Naive thymus-derived CD4-positive, alpha-beta T cell (primary cell): ENCODE data around the gene RNASE12. TPM values are rescaled to one million over a fixed set of nuclear protein-coding genes. Genes with fewer than 3 reads are reported as not detected.
"Not testable (repeated sequence)": the region's sequence is repeated elsewhere in the genome, so short reads cannot be mapped to it uniquely, and the experiment has no call there.

Experiments
- ATAC-seq: fragments of 150-1000 bp; cut with Tn5 transposase; 2 replicates; pipeline ENCODE4 v1.10.0; 2021; ENCODE audit warnings: mild to moderate bottlenecking, moderate library complexity
- CTCF ChIA-PET: fragments of 350-600 bp; sonication (Branson Sonifier 250); formaldehyde crosslinking; loops from one replicate; lab custom pipeline; 2021; ENCODE audit warnings: antibody characterized with exemption; lab: Charles Lee
- POLR2A ChIA-PET: fragments of 350-600 bp; sonication (Branson Sonifier 250); formaldehyde crosslinking; loops from one replicate; lab custom pipeline; 2021; ENCODE audit warnings: antibody characterized with exemption, inconsistent platforms; lab: Charles Lee
- DNase-seq, 9 donors: peaks; one replicate each; pipeline versions ENCODE4 v3.0.0 to v3.0.0-alpha.2; 2020 to 2022; ENCODE audit warnings: mixed read lengths in 1 of 9
- H3K27ac ChIP-seq: one replicate; pipeline ENCODE4 v1.7.0; 2013; ENCODE audit warnings: mild to moderate bottlenecking, low read depth, low read length, moderate library complexity
- H3K27me3 ChIP-seq, 2 donors: one replicate each; pipeline ENCODE4 v1.7.0; 2013; ENCODE audit warnings: low read length in 2 of 2, mild to moderate bottlenecking in 2 of 2, moderate library complexity in 2 of 2; ENCODE audit not compliant: control insufficient read depth in 2 of 2, insufficient read depth in 2 of 2
- H3K36me3 ChIP-seq, 3 experiments: 1 replicate in 2 of 3; 2 replicates in 1 of 3; pipeline ENCODE4 v1.7.0; 2013; ENCODE audit warnings: low read length in 3 of 3, mild to moderate bottlenecking in 3 of 3, moderate library complexity in 1 of 3; ENCODE audit not compliant: insufficient read depth in 3 of 3, control insufficient read depth in 2 of 3
- H3K4me1 ChIP-seq, 2 donors: one replicate each; pipeline ENCODE4 v1.7.0; 2013; ENCODE audit warnings: low read length in 2 of 2, mild to moderate bottlenecking in 2 of 2, moderate library complexity in 1 of 2; ENCODE audit not compliant: control insufficient read depth in 2 of 2, insufficient read depth in 2 of 2
- H3K4me3 ChIP-seq: 2 replicates; pipeline ENCODE4 v1.7.0; 2013; ENCODE audit warnings: mild to moderate bottlenecking, low read length
- H3K9me3 ChIP-seq, 3 experiments: 1 replicate in 2 of 3; 2 replicates in 1 of 3; pipeline ENCODE4 v1.7.0; 2013; ENCODE audit warnings: low read length in 3 of 3; ENCODE audit not compliant: control insufficient read depth in 2 of 3
- H3K27ac Mint-ChIP-seq, 9 donors: one replicate each; pipeline ENCODE4 v1.8.0; 2020 to 2022; ENCODE audit warnings: mixed read lengths in 9 of 9, mild to moderate bottlenecking in 8 of 9, moderate library complexity in 5 of 9, inconsistent platforms in 2 of 9
- H3K27me3 Mint-ChIP-seq, 5 donors: one replicate each; pipeline ENCODE4 v1.8.0; 2021 to 2022; ENCODE audit warnings: mixed read lengths in 5 of 5, mild to moderate bottlenecking in 1 of 5
- H3K36me3 Mint-ChIP-seq, 5 donors: one replicate each; pipeline ENCODE4 v1.8.0; 2020 to 2022; ENCODE audit warnings: mixed read lengths in 5 of 5, mild to moderate bottlenecking in 3 of 5, inconsistent platforms in 1 of 5
- H3K4me1 Mint-ChIP-seq, 7 donors: one replicate each; pipeline ENCODE4 v1.8.0; 2020 to 2022; ENCODE audit warnings: mixed read lengths in 7 of 7, mild to moderate bottlenecking in 3 of 7, inconsistent platforms in 1 of 7
- H3K4me3 Mint-ChIP-seq, 10 donors: one replicate each; pipeline ENCODE4 v1.8.0; 2020 to 2022; ENCODE audit warnings: mild to moderate bottlenecking in 10 of 10, mixed read lengths in 10 of 10, moderate library complexity in 6 of 10, inconsistent platforms in 2 of 10
- H3K9me3 Mint-ChIP-seq, 11 donors: one replicate each; pipeline ENCODE4 v1.8.0; 2020 to 2022; ENCODE audit warnings: mixed read lengths in 11 of 11, mild to moderate bottlenecking in 4 of 11, inconsistent platforms in 1 of 11, moderate library complexity in 1 of 11
- intact Hi-C, 2 donors: fragments of 100-400 bp; cut with micrococcal nuclease; formaldehyde crosslinking; loops; one replicate each; pipeline ENCODE4 v1.15.1; 2023
- polyA plus RNA-seq, 2 donors: library from polyadenylated mRNA; unstranded; fragments of 300-500 nt; fragmentation: Illumina TruSeq; gene quantifications; one replicate each; pipeline ENCODE4 v1.2.3, GENCODE V29; 2021
- total RNA-seq, 6 experiments: library from RNA in 5 of 6; stranded (reverse) in 5 of 6; gene quantifications; 1 replicate in 5 of 6; 2 replicates in 1 of 6; pipeline ENCODE4 v1.2.3 and lab custom pipeline; 2021 to 2026

RNASE12 gene
- total and polyA plus RNA-seq, 7 experiments from 2014 or later, result not detected

DNA sequence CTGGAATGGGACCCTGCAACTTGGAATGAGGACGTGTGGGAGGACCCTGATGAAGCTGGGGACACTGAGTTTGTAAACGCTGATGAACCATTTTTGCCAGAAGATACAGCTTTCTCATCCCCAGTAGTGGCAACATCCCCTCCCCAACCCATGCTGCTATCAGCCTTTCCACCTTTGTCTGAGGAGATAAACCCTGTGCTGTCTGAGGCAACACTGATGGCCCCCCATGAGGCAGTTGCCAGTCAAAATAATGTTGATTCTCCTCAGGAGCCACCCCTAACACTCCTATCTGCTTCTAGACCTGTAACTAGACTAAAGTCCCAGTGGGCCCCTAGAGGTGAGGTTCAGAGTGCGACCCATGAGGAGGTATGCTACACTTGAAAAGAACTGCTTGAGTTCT, 22.8 kb downstream of the RNASE12 start:
- CTCF ChIA-PET, result no interaction called here
- no peak for ATAC-seq
- peaks cover 0 to 15% (median 11%) of the 10 kb centered on the region in 7 donors for H3K4me1 Mint-ChIP-seq
- Histone ChIP-seq H3K4me1 (no peaks in the 10 kb centered on the region), H3K9me3 (peaks cover 0 to 15% (median 0%) of the 10 kb centered on the region in 3 experiments), H3K27ac (no peak overlapping the region), H3K36me3 (no peaks in the 10 kb centered on the region), H3K4me3 (no peak overlapping the region), H3K27me3 (no peaks in the 10 kb centered on the region)
- H3K27me3 Mint-ChIP-seq, result peaks cover 0 to 7% (median 0%) of the 10 kb centered on the region in 5 donors
- POLR2A ChIA-PET, result no interaction called here
- H3K36me3 Mint-ChIP-seq, result peaks cover 0 to 4% (median 0%) of the 10 kb centered on the region in 5 donors
- H3K9me3 Mint-ChIP-seq, result peaks cover 0 to 29% (median 9%) of the 10 kb centered on the region in 11 donors
- H3K27ac Mint-ChIP-seq, result no peak overlapping the region
- H3K4me3 Mint-ChIP-seq, result no peak overlapping the region
- intact Hi-C loops, result no loop called here
- DNase-seq, result no peak

DNA sequence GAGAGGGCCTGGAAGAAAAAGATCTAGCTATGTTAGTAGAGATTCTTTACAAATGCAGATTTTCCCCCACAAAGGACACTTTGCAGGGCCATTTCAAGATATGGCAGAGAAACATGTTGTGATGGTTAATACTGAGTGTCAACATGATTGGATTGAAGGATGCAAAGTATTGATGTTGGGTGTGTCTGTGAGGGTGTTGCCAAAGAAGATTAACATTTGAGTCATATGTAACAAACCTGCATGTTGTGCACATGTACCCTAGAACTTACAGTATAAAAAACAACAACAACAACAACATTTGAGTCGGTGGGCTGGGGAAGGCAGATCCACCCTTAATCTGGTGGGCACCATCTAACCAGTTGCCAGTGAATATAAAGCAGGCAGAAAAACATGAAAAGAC, 24.0 kb downstream of the RNASE12 start:
- CTCF ChIA-PET, result interaction anchor here (1.1 kb wide), 1 partner anchor 239 kb away, joined by 3 read pairs; no protein-coding TSS in a partner anchor
- H3K27ac Mint-ChIP-seq, H3K36me3 Mint-ChIP-seq, H3K27ac ChIP-seq, DNase-seq, H3K4me1 ChIP-seq, intact Hi-C loops, ATAC-seq, H3K27me3 ChIP-seq, H3K4me3 ChIP-seq, H3K36me3 ChIP-seq, H3K4me3 Mint-ChIP-seq, POLR2A ChIA-PET: not testable (repeated sequence)
- H3K9me3 ChIP-seq, result peaks cover 0 to 15% (median 0%) of the 10 kb centered on the region in 3 experiments
- H3K27me3 Mint-ChIP-seq, result peaks cover 0 to 11% (median 0%) of the 10 kb centered on the region in 5 donors
- peaks cover 0 to 15% (median 11%) of the 10 kb centered on the region in 7 donors for H3K4me1 Mint-ChIP-seq
- peaks cover 0 to 29% (median 7%) of the 10 kb centered on the region in 11 donors for H3K9me3 Mint-ChIP-seq

DNA sequence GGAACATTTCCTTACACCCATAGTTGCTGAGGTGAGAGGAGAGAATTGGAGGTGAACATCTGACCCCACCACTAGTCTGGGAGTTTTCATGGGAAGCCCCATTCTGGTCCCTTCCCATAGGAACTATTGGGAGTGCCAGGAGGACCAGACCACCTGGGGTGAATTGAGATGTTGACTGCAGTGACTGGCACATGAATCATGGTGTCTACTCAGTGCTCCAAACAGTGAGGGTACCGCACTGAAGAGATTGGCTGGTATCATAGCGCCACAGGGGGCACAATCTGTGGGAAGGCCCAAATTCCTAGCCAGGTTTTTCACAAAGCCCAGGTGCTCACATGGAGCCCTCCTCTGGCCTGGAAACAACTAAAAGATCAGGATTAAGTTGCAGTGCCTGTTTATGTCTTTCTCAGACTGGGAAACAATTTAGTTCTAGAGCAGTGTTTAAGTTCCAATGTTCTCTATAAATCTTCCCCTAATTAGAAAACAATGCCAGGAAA, 26.6 kb downstream of the RNASE12 start:
- Mint-ChIP-seq H3K27me3 (peaks cover 0 to 13% (median 0%) of the 10 kb centered on the region in 5 donors), H3K9me3 (peaks cover 0 to 23% (median 7%) of the 10 kb centered on the region in 11 donors), H3K27ac (no peak overlapping the region), H3K4me1 (peaks cover 0 to 15% (median 11%) of the 10 kb centered on the region in 7 donors), H3K36me3 (peaks cover 0 to 4% (median 0%) of the 10 kb centered on the region in 5 donors), H3K4me3 (no peak overlapping the region)
- intact Hi-C loops, result no loop called here
- Histone ChIP-seq H3K27ac (no peak overlapping the region), H3K27me3 (no peaks in the 10 kb centered on the region), H3K36me3 (no peaks in the 10 kb centered on the region), H3K4me1 (no peaks in the 10 kb centered on the region), H3K4me3 (no peak overlapping the region), H3K9me3 (peaks cover 0 to 14% (median 0%) of the 10 kb centered on the region in 3 experiments)
- ChIA-PET POLR2A (interaction anchor here (0.6 kb wide), 1 partner anchor 244 kb away, joined by 3 read pairs; no protein-coding TSS in a partner anchor), CTCF (no interaction called here)
- no peak for DNase-seq
- no peak for ATAC-seq

DNA sequence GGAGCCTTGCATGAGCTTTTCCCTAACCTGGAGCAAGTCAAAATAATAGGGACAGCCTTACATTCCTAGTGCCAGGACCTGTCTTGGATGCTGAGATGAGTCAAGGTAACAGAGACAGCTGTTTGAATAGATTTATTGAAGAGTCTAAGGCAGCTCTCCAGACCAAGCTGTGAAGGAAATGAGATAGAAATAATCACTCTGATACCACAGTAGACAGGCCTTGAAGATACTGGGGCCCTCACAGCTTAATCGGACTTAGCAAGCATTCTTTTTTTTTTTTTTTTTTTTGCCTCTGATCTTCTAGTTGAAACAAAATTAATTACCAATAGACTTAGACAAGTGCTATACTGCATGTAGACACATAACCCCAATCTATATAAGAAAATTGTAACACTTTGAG, 27.2 kb downstream of the RNASE12 start:
- Histone ChIP-seq H3K36me3 (no peaks in the 10 kb centered on the region), H3K4me1 (no peaks in the 10 kb centered on the region), H3K9me3 (peaks cover 0 to 8% (median 0%) of the 10 kb centered on the region in 3 experiments), H3K27ac (no peak overlapping the region), H3K4me3 (no peak overlapping the region), H3K27me3 (no peaks in the 10 kb centered on the region)
- Mint-ChIP-seq H3K27ac (no peak overlapping the region), H3K9me3 (peaks cover 0 to 18% (median 5%) of the 10 kb centered on the region in 11 donors), H3K4me1 (peaks cover 0 to 15% (median 11%) of the 10 kb centered on the region in 7 donors), H3K36me3 (peaks cover 0 to 4% (median 0%) of the 10 kb centered on the region in 5 donors), H3K4me3 (no peak overlapping the region), H3K27me3 (peaks cover 0 to 16% (median 0%) of the 10 kb centered on the region in 5 donors)
- intact Hi-C loops, result no loop called here
- ATAC-seq (no peak), DNase-seq (no peak)
- ChIA-PET CTCF (no interaction called here), POLR2A (no interaction called here)

DNA sequence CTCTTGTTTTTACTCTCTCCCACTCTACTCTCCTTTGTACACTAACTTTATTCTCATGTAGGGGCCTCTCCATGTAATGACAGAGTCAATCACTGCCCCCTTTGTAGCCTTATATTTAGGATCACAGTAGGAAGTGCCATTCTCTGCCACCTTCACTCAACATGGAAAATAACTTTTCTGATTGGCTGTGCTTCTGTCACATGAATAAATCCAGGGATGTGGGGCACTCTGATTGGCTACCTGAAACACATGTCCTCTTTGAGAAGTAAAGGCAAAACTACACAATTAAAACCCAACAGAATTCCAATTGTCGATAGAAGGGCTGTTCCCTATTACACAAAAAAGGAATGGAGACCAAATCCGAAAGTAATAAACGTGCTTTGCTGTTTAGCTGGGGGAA, 30.2 kb downstream of the RNASE12 start, which contains the start of gene RNASE9:
RNASE9 (minus strand) TSS at position 87 of the 400 bp plus-strand sequence.
- Histone ChIP-seq H3K27me3 (no peaks in the 10 kb centered on the region), H3K4me1 (no peaks in the 10 kb centered on the region), H3K36me3 (no peaks in the 10 kb centered on the region), H3K27ac (no peak within 1 kb of the TSS), H3K4me3 (no peak within 1 kb of the TSS), H3K9me3 (no peaks in the 10 kb centered on the region)
- intact Hi-C loops, result no loop called here
- peaks cover 0 to 19% (median 6%) of the 10 kb centered on the region in 5 donors for H3K27me3 Mint-ChIP-seq
- DNase-seq (no peak), ATAC-seq (no peak)
- H3K9me3 Mint-ChIP-seq, result no peaks in the 10 kb centered on the region
- H3K4me3 Mint-ChIP-seq, result no peak within 1 kb of the TSS
- ChIA-PET CTCF (interaction anchor here (0.6 kb wide), 1 partner anchor 411 kb away, joined by 3 read pairs; no protein-coding TSS in a partner anchor), POLR2A (no interaction called here)
- H3K36me3 Mint-ChIP-seq, result no peaks in the 10 kb centered on the region
- no peaks in the 10 kb centered on the region for H3K4me1 Mint-ChIP-seq
- H3K27ac Mint-ChIP-seq, result no peak within 1 kb of the TSS

GRCh38 chr14:20559461-20559904, 31.7 kb downstream of the RNASE12 start:
- Mint-ChIP-seq H3K36me3 (no peaks in the 10 kb centered on the region), H3K4me1 (no peaks in the 10 kb centered on the region), H3K4me3 (no peak overlapping the region), H3K9me3 (no peaks in the 10 kb centered on the region), H3K27ac (no peak overlapping the region), H3K27me3 (peaks cover 0 to 16% (median 6%) of the 10 kb centered on the region in 5 donors)
- ChIA-PET CTCF (no interaction called here), POLR2A (no interaction called here)
- intact Hi-C loops, result no loop called here
- H3K27ac ChIP-seq, result no peak overlapping the region
- ATAC-seq, result no peak
- no peaks in the 10 kb centered on the region for H3K4me1 ChIP-seq
- H3K4me3 ChIP-seq, result no peak overlapping the region
- H3K27me3 ChIP-seq, result no peaks in the 10 kb centered on the region
- H3K9me3 ChIP-seq, result no peaks in the 10 kb centered on the region
- no peak for DNase-seq
- no peaks in the 10 kb centered on the region for H3K36me3 ChIP-seq

DNA sequence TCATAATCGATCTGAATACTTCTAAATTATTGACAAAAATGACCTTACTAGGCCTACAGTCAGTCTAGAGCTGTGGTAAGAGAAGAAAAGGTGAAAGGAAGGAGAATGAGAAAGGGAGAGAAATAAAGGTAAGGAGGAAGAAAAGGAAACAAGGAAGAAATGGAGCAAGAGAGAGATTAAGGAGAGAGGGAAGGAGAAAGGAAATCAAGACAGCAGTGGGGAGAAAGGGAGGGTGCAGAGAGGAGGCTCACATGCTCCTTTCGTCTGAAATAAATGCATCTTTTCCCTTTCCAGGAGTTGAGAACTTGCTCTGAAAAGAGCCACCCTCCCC, 34.0 kb downstream of the RNASE12 start:
- Mint-ChIP-seq H3K27me3 (peaks cover 0 to 10% (median 6%) of the 10 kb centered on the region in 5 donors), H3K36me3 (no peaks in the 10 kb centered on the region), H3K4me3 (no peak overlapping the region), H3K9me3 (no peaks in the 10 kb centered on the region), H3K4me1 (no peaks in the 10 kb centered on the region), H3K27ac (peak overlapping the region in 1 of 9 donors; percentile 51)
- CTCF ChIA-PET, result interaction anchor here (0.6 to 0.7 kb wide), 2 partner anchors 14 to 126 kb away, joined by 3 read pairs; no protein-coding TSS in a partner anchor
- intact Hi-C loops, result no loop called here
- DNase-seq (no peak), ATAC-seq (no peak)
- no peak overlapping the region for H3K4me3 ChIP-seq
- POLR2A ChIA-PET, result no interaction called here
- H3K27me3 ChIP-seq, result no peaks in the 10 kb centered on the region
- H3K36me3 ChIP-seq, result no peaks in the 10 kb centered on the region
- no peak overlapping the region for H3K27ac ChIP-seq
- no peaks in the 10 kb centered on the region for H3K9me3 ChIP-seq
- no peaks in the 10 kb centered on the region for H3K4me1 ChIP-seq
